Breast epithelium (tissue), 3 donors: ENCODE measurements around the gene NABP1.

Experiments used
- CTCF ChIP-seq, 3 donors: fragments of 450-650 bp; IDR thresholded peaks; one replicate each; pipeline ENCODE4 v1.5.1; 2016 to 2017; ENCODE audit warnings: antibody characterized with exemption in 3 of 3, mild to moderate bottlenecking in 3 of 3, moderate library complexity in 3 of 3
- POLR2A ChIP-seq: fragments of 450-650 bp; IDR thresholded peaks from one replicate; pipeline ENCODE4 v1.6.1; 2016; ENCODE audit warnings: antibody characterized with exemption, mild to moderate bottlenecking, moderate library complexity

- TF ChIP-seq CTCF (IDR thresholded peaks at IDR 0.05) (no peak), POLR2A (no peak)
Observed at GRCh38 chr2:191687867-191688266, 9.9 kb downstream of the NABP1 start.
